ENCODE data around the gene PAAF1. TPM values are rescaled to one million over a fixed set of nuclear protein-coding genes. Genes with fewer than 3 reads are reported as not detected.

Gene PAAF1
- polyA plus RNA-seq, 1 donor, result 30.7 TPM

DNA sequence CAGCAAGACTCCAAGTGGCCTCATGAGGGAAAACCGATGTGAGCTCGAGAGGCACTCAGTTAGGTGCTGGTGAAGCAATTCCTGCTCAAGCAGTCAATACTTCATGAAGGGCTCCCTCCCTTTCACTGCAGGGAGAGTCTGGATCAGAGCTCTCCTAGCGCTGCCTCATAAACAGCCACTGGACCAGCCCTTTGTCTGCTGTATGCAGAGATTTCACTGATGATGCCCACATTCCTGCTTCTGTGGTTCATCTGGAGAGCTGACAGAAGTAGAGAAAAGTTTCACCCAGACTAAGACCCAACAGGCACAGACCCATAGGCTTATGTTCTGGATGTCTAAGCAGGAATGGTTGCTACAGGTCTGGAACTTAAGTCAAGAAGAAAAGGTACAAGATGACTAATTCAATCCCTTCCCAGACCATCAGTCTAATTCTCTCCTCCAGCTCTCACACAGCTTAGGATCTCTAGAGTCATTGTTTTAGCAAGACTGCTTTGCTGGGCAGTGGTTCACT lies 101.8 kb downstream of the PAAF1 start:
- H3K9me3 ChIP-seq (ENCODE audit: control insufficient read depth, low read depth, low read length), result no peaks in the 10 kb centered on the region
- no peaks in the 10 kb centered on the region for H3K27me3 ChIP-seq (ENCODE audit: control insufficient read depth, insufficient read depth, low read length)
- no peak for DNase-seq
- H3K4me3 ChIP-seq (ENCODE audit: low read length), result no peak overlapping the region
- H3K4me1 ChIP-seq (ENCODE audit: control insufficient read depth, insufficient read depth, low read length), result peaks cover 19% of the 10 kb centered on the region
- peaks cover 42% of the 10 kb centered on the region for H3K36me3 ChIP-seq (ENCODE audit: control insufficient read depth, insufficient read depth, low read length)
- no peak overlapping the region for H3K27ac ChIP-seq (ENCODE audit: low read length)
- 100% methylated on average over 1 of the region's 3 CpGs for WGBS (ENCODE audit: insufficient coverage, low lambda C conversion rate)

DNA sequence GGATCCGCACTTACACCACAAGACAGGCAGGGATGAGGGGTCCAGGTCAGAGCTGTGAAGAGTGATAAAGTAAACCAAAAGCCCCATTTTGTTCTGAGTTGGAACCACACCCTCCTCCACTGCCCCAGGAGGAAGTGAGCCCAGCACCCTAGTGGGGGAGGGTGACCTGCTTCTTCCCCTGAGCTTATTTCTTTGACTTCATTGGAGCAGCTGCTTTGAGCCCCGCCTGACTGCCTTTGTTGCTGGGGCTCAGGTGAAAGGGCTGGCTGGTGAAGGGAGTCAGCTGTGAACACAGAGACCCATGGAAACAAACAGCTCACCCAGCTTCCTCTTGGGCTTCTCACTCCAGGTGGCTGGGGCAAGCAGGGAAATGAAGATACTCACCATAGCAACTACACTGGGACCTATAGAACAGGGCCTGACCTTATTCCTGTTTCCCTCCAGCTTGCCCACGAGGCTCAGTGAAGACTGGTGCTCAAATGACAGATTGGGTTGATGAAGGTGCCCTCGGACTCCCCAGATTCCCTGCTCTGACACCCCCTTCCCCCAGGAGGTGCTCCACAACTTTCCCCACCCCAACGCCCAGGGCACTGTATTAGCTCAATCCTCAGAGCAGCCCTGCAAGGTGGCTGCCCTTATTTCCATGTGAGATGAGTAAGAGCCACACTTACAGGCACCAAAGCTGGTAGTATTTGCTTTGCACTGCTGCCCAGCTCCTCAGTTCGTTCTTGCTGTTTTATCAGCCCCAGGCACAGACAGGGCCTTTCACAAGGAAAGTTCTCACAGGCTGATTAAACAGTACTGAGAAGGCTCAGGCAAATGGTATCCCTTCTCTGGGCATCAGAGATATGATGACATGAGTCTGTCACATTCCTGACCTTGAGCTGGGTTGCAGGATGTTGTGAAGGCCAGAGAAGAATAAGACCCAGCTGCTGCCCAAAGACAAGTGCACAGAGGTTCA lies 103.5 kb downstream of the PAAF1 start:
- peaks cover 23% of the 10 kb centered on the region for H3K4me1 ChIP-seq (ENCODE audit: control insufficient read depth, insufficient read depth, low read length)
- no peaks in the 10 kb centered on the region for H3K27me3 ChIP-seq (ENCODE audit: control insufficient read depth, insufficient read depth, low read length)
- H3K27ac ChIP-seq (ENCODE audit: low read length), result peak overlapping the region; percentile 70
- no CpG with 5 or more reads among the region's 6 CpGs for WGBS (ENCODE audit: insufficient coverage, low lambda C conversion rate)
- peaks cover 35% of the 10 kb centered on the region for H3K36me3 ChIP-seq (ENCODE audit: control insufficient read depth, insufficient read depth, low read length)
- H3K9me3 ChIP-seq (ENCODE audit: control insufficient read depth, low read depth, low read length), result no peaks in the 10 kb centered on the region
- peak; percentile 65 to 85 for DNase-seq
- H3K4me3 ChIP-seq (ENCODE audit: low read length), result peak overlapping the region; percentile 81

Other genes with a start within 250 kb of the PAAF1 start
- 5.5 TPM for gene PLEKHB1, start 230.4 kb upstream of the PAAF1 start, polyA plus RNA-seq
- gene RAB6A, start 115.9 kb upstream of the PAAF1 start, polyA plus RNA-seq, result 111 TPM
- 49.2 TPM for gene MRPL48, start 89.1 kb upstream of the PAAF1 start, polyA plus RNA-seq
- gene COA4, start 153 bp upstream of the PAAF1 start, polyA plus RNA-seq, result 84.9 TPM
- gene DNAJB13, start 74.0 kb downstream of the PAAF1 start, polyA plus RNA-seq, result 0.22 TPM
- 47.7 TPM for gene UCP2, start 105.8 kb downstream of the PAAF1 start, polyA plus RNA-seq
- gene UCP3, start 132.1 kb downstream of the PAAF1 start, polyA plus RNA-seq, result 2.3 TPM